Measurements from ENCODE around the gene CCND2.

The CCND2 gene

GRCh38 chr12:4287325-4288211 is 14.0 kb downstream of the CCND2 start:
- no peaks in the 10 kb centered on the region for H3K9me3 Mint-ChIP-seq
- peak overlapping the region; percentile 34 for H3K4me3 Mint-ChIP-seq
- H3K27me3 Mint-ChIP-seq, result no peaks in the 10 kb centered on the region
- DNase-seq, result peak; percentile 53
- peak overlapping the region; percentile 91 for H3K27ac Mint-ChIP-seq
- peaks cover 100% of the 10 kb centered on the region for H3K36me3 Mint-ChIP-seq (ENCODE audit: low read depth)
- H3K4me1 Mint-ChIP-seq (ENCODE audit: low read depth), result peaks cover 97% of the 10 kb centered on the region

- DNase-seq, result peak; percentile 38
- no peaks in the 10 kb centered on the region for H3K27me3 Mint-ChIP-seq
- peaks cover 100% of the 10 kb centered on the region for H3K36me3 Mint-ChIP-seq (ENCODE audit: low read depth)
- peak overlapping the region; percentile 91 for H3K27ac Mint-ChIP-seq
- peak overlapping the region; percentile 34 for H3K4me3 Mint-ChIP-seq
- H3K4me1 Mint-ChIP-seq (ENCODE audit: low read depth), result peaks cover 98% of the 10 kb centered on the region
- no peaks in the 10 kb centered on the region for H3K9me3 Mint-ChIP-seq
Measured at GRCh38 chr12:4288296-4289131, 15.0 kb downstream of the CCND2 start.

GRCh38 chr12:4289231-4289878 is 15.8 kb downstream of the CCND2 start:
- Mint-ChIP-seq H3K9me3 (no peaks in the 10 kb centered on the region), H3K4me1 (ENCODE audit: low read depth) (peaks cover 98% of the 10 kb centered on the region), H3K27me3 (no peaks in the 10 kb centered on the region), H3K27ac (peak overlapping the region; percentile 91), H3K36me3 (ENCODE audit: low read depth) (peaks cover 100% of the 10 kb centered on the region), H3K4me3 (no peak overlapping the region)
- peak; percentile 29 for DNase-seq

GRCh38 chr12:4289998-4290790 is 16.6 kb downstream of the CCND2 start:
- H3K9me3 Mint-ChIP-seq, result no peaks in the 10 kb centered on the region
- H3K27me3 Mint-ChIP-seq, result no peaks in the 10 kb centered on the region
- H3K4me1 Mint-ChIP-seq (ENCODE audit: low read depth), result peaks cover 98% of the 10 kb centered on the region
- peak; percentile 23 for DNase-seq
- H3K27ac Mint-ChIP-seq, result peak overlapping the region; percentile 91
- H3K36me3 Mint-ChIP-seq (ENCODE audit: low read depth), result peaks cover 100% of the 10 kb centered on the region
- H3K4me3 Mint-ChIP-seq, result peak overlapping the region; percentile 18

GRCh38 chr12:4292341-4293073 is 18.9 kb downstream of the CCND2 start:
- H3K27me3 Mint-ChIP-seq, result no peaks in the 10 kb centered on the region
- peak overlapping the region; percentile 98 for H3K27ac Mint-ChIP-seq
- H3K4me3 Mint-ChIP-seq, result peak overlapping the region; percentile 11
- H3K4me1 Mint-ChIP-seq (ENCODE audit: low read depth), result peaks cover 91% of the 10 kb centered on the region
- H3K36me3 Mint-ChIP-seq (ENCODE audit: low read depth), result peaks cover 99% of the 10 kb centered on the region
- peak; percentile 32 for DNase-seq
- no peaks in the 10 kb centered on the region for H3K9me3 Mint-ChIP-seq

- peak; percentile 66 for DNase-seq
- Mint-ChIP-seq H3K36me3 (ENCODE audit: low read depth) (peaks cover 99% of the 10 kb centered on the region), H3K4me3 (peak overlapping the region; percentile 70), H3K4me1 (ENCODE audit: low read depth) (peaks cover 87% of the 10 kb centered on the region), H3K27me3 (no peaks in the 10 kb centered on the region), H3K9me3 (no peaks in the 10 kb centered on the region), H3K27ac (peak overlapping the region; percentile 98)
Measured at GRCh38 chr12:4293299-4293965, 19.9 kb downstream of the CCND2 start.

GRCh38 chr12:4293966-4294505 is 20.5 kb downstream of the CCND2 start:
- H3K4me1 Mint-ChIP-seq (ENCODE audit: low read depth), result peaks cover 82% of the 10 kb centered on the region

GRCh38 chr12:4296751-4297150 is 23.2 kb downstream of the CCND2 start:
- H3K9me3 Mint-ChIP-seq, result no peaks in the 10 kb centered on the region
- H3K27ac Mint-ChIP-seq, result peak overlapping the region; percentile 98
- peak; percentile 26 for DNase-seq
- H3K36me3 Mint-ChIP-seq (ENCODE audit: low read depth), result peaks cover 98% of the 10 kb centered on the region
- H3K4me3 Mint-ChIP-seq, result no peak overlapping the region
- no peaks in the 10 kb centered on the region for H3K27me3 Mint-ChIP-seq
- H3K4me1 Mint-ChIP-seq (ENCODE audit: low read depth), result peaks cover 66% of the 10 kb centered on the region

More at GRCh38 chr12:4293966-4294505, 20.5 kb downstream of the CCND2 start:
- Mint-ChIP-seq H3K27me3 (no peaks in the 10 kb centered on the region), H3K36me3 (ENCODE audit: low read depth) (peaks cover 99% of the 10 kb centered on the region), H3K4me3 (peak overlapping the region; percentile 70), H3K9me3 (no peaks in the 10 kb centered on the region), H3K27ac (peak overlapping the region; percentile 98)
- DNase-seq, result no peak

- H3K36me3 Mint-ChIP-seq (ENCODE audit: low read depth), result peaks cover 98% of the 10 kb centered on the region
- DNase-seq, result peak; percentile 30
- H3K4me3 Mint-ChIP-seq, result no peak overlapping the region
- H3K9me3 Mint-ChIP-seq, result no peaks in the 10 kb centered on the region
- peak overlapping the region; percentile 79 for H3K27ac Mint-ChIP-seq
- peaks cover 60% of the 10 kb centered on the region for H3K4me1 Mint-ChIP-seq (ENCODE audit: low read depth)
- H3K27me3 Mint-ChIP-seq, result no peaks in the 10 kb centered on the region
Measured at GRCh38 chr12:4297617-4298016, 24.1 kb downstream of the CCND2 start.

GRCh38 chr12:4300883-4301282 is 27.3 kb downstream of the CCND2 start:
- H3K27ac Mint-ChIP-seq, result peak overlapping the region; percentile 58
- H3K36me3 Mint-ChIP-seq (ENCODE audit: low read depth), result peaks cover 98% of the 10 kb centered on the region
- H3K4me1 Mint-ChIP-seq (ENCODE audit: low read depth), result peaks cover 31% of the 10 kb centered on the region
- no peaks in the 10 kb centered on the region for H3K9me3 Mint-ChIP-seq
- no peaks in the 10 kb centered on the region for H3K27me3 Mint-ChIP-seq
- no peak overlapping the region for H3K4me3 Mint-ChIP-seq
- no peak for DNase-seq

GRCh38 chr12:4301932-4302501 is 28.5 kb downstream of the CCND2 start:
- H3K27me3 Mint-ChIP-seq, result no peaks in the 10 kb centered on the region
- H3K4me3 Mint-ChIP-seq, result no peak overlapping the region
- H3K9me3 Mint-ChIP-seq, result no peaks in the 10 kb centered on the region
- DNase-seq, result no peak
- H3K27ac Mint-ChIP-seq, result peak overlapping the region; percentile 72
- peaks cover 99% of the 10 kb centered on the region for H3K36me3 Mint-ChIP-seq (ENCODE audit: low read depth)
- H3K4me1 Mint-ChIP-seq (ENCODE audit: low read depth), result peaks cover 21% of the 10 kb centered on the region

- no peak overlapping the region for H3K4me3 Mint-ChIP-seq
- DNase-seq, result peak; percentile 20
- no peaks in the 10 kb centered on the region for H3K9me3 Mint-ChIP-seq
- H3K27me3 Mint-ChIP-seq, result no peaks in the 10 kb centered on the region
- peaks cover 19% of the 10 kb centered on the region for H3K4me1 Mint-ChIP-seq (ENCODE audit: low read depth)
- peak overlapping the region; percentile 72 for H3K27ac Mint-ChIP-seq
- peaks cover 97% of the 10 kb centered on the region for H3K36me3 Mint-ChIP-seq (ENCODE audit: low read depth)
Measured at GRCh38 chr12:4302881-4303280, 29.3 kb downstream of the CCND2 start.

Measured in activated T-cell treated with anti-CD3 and anti-CD28 coated beads, Interleukin-2, amount 50 U/mL, for 24 hours (primary cell).